CD4-positive, alpha-beta memory T cell (primary cell): Measurements from ENCODE around the gene NRXN3. TPM values are rescaled to one million over a fixed set of nuclear protein-coding genes. Genes with fewer than 3 reads are reported as not detected.

ENCODE experiments used
- CTCF ChIA-PET: fragments of 350-600 bp; sonication (Branson Sonifier 250); formaldehyde crosslinking; loops from one replicate; lab custom pipeline; 2021; ENCODE audit warnings: inconsistent platforms; ENCODE audit not compliant: partially characterized antibody; lab: Charles Lee
- POLR2A ChIA-PET: fragments of 350-600 bp; sonication (Branson Sonifier 250); formaldehyde crosslinking; loops from one replicate; lab custom pipeline; 2021; ENCODE audit not compliant: partially characterized antibody; lab: Charles Lee
- DNase-seq, 5 donors: peaks; one replicate each; pipeline versions ENCODE4 v3.0.0 to v3.0.0-alpha.2; 2020 to 2022; ENCODE audit warnings: mixed read lengths in 1 of 5
- H3K27ac ChIP-seq: one replicate; pipeline ENCODE4 v1.7.0; 2013; ENCODE audit warnings: low read depth, low read length
- H3K27me3 ChIP-seq: 2 replicates; pipeline ENCODE4 v1.7.0; 2013; ENCODE audit warnings: mild to moderate bottlenecking, low read length, moderate library complexity; ENCODE audit not compliant: insufficient read depth
- H3K36me3 ChIP-seq: 2 replicates; pipeline ENCODE4 v1.7.0; 2013; ENCODE audit warnings: mild to moderate bottlenecking, low read length, moderate library complexity; ENCODE audit not compliant: insufficient read depth
- H3K4me1 ChIP-seq: 2 replicates; pipeline ENCODE4 v1.7.0; 2013; ENCODE audit warnings: mild to moderate bottlenecking, low read length, moderate library complexity; ENCODE audit not compliant: insufficient read depth
- H3K4me3 ChIP-seq, 2 donors: one replicate each; pipeline ENCODE4 v1.7.0; 2013; ENCODE audit warnings: low read length in 2 of 2, mild to moderate bottlenecking in 1 of 2
- H3K9me3 ChIP-seq, 2 donors: one replicate each; pipeline ENCODE4 v1.7.0; 2013; ENCODE audit warnings: low read length in 2 of 2, control low read depth in 1 of 2; ENCODE audit not compliant: control insufficient read depth in 1 of 2
- H3K27ac Mint-ChIP-seq, 7 donors: one replicate each; pipeline ENCODE4 v1.8.0; 2020 to 2021; ENCODE audit warnings: mixed read lengths in 7 of 7, mild to moderate bottlenecking in 6 of 7, inconsistent platforms in 3 of 7, moderate library complexity in 3 of 7
- H3K27me3 Mint-ChIP-seq, 2 donors: one replicate each; pipeline ENCODE4 v1.8.0; 2020 to 2021; ENCODE audit warnings: mixed read lengths in 2 of 2
- H3K36me3 Mint-ChIP-seq, 2 donors: one replicate each; pipeline ENCODE4 v1.8.0; 2020 to 2021; ENCODE audit warnings: mixed read lengths in 2 of 2, inconsistent platforms in 1 of 2, mild to moderate bottlenecking in 1 of 2
- H3K4me1 Mint-ChIP-seq, 4 donors: one replicate each; pipeline ENCODE4 v1.8.0; 2020 to 2021; ENCODE audit warnings: mixed read lengths in 4 of 4, mild to moderate bottlenecking in 1 of 4
- H3K4me3 Mint-ChIP-seq, 8 donors: one replicate each; pipeline ENCODE4 v1.8.0; 2020 to 2021; ENCODE audit warnings: mixed read lengths in 8 of 8, mild to moderate bottlenecking in 7 of 8, moderate library complexity in 6 of 8, inconsistent platforms in 3 of 8
- H3K9me3 Mint-ChIP-seq, 8 donors: one replicate each; pipeline ENCODE4 v1.8.0; 2020 to 2021; ENCODE audit warnings: mixed read lengths in 8 of 8, mild to moderate bottlenecking in 5 of 8, inconsistent platforms in 3 of 8, moderate library complexity in 1 of 8
- intact Hi-C: fragments of 100-400 bp; cut with micrococcal nuclease; formaldehyde crosslinking; loops from one replicate; pipeline ENCODE4 v1.15.1; 2023
- polyA plus RNA-seq, 2 donors: library from polyadenylated mRNA; unstranded; fragments of 300-500 nt; fragmentation: Illumina TruSeq; gene quantifications; one replicate each; pipeline ENCODE4 v1.2.3, GENCODE V29; 2021
- total RNA-seq, 2 experiments: library from RNA; stranded (reverse); gene quantifications; one replicate each; pipeline ENCODE4 v1.2.3, GENCODE V29; 2021

NRXN3 gene
- total and polyA plus RNA-seq, 4 experiments from 2014 or later, result not detected

GRCh38 chr14:78508023-78508422 is 337.9 kb downstream of the NRXN3 start:
- no peaks in the 10 kb centered on the region for H3K27me3 ChIP-seq
- H3K27ac ChIP-seq, result no peak overlapping the region
- CTCF ChIA-PET, result no interaction called here
- no peak overlapping the region for H3K27ac Mint-ChIP-seq
- no peak overlapping the region for H3K4me3 Mint-ChIP-seq
- H3K36me3 ChIP-seq, result no peaks in the 10 kb centered on the region
- peaks cover 0 to 2% (median 0%) of the 10 kb centered on the region in 8 donors for H3K9me3 Mint-ChIP-seq
- DNase-seq, result no peak
- POLR2A ChIA-PET, result no interaction called here
- H3K36me3 Mint-ChIP-seq, result no peaks in the 10 kb centered on the region
- no peak overlapping the region for H3K4me3 ChIP-seq
- no peaks in the 10 kb centered on the region for H3K4me1 ChIP-seq
- no peaks in the 10 kb centered on the region for H3K9me3 ChIP-seq
- H3K4me1 Mint-ChIP-seq, result no peaks in the 10 kb centered on the region
- no peaks in the 10 kb centered on the region for H3K27me3 Mint-ChIP-seq
- intact Hi-C loops, result no loop called here

- no peaks in the 10 kb centered on the region for H3K36me3 Mint-ChIP-seq
- no peak overlapping the region for H3K4me3 Mint-ChIP-seq
- Histone ChIP-seq H3K27me3 (no peaks in the 10 kb centered on the region), H3K9me3 (no peaks in the 10 kb centered on the region), H3K27ac (no peak overlapping the region), H3K4me1 (no peaks in the 10 kb centered on the region), H3K36me3 (no peaks in the 10 kb centered on the region), H3K4me3 (no peak overlapping the region)
- H3K27me3 Mint-ChIP-seq, result no peaks in the 10 kb centered on the region
- CTCF ChIA-PET, result no interaction called here
- peaks cover 0 to 4% (median 0%) of the 10 kb centered on the region in 8 donors for H3K9me3 Mint-ChIP-seq
- POLR2A ChIA-PET, result no interaction called here
- H3K4me1 Mint-ChIP-seq, result no peaks in the 10 kb centered on the region
- H3K27ac Mint-ChIP-seq, result no peak overlapping the region
- no peak for DNase-seq
- intact Hi-C loops, result no loop called here
Measured at GRCh38 chr14:78509516-78509915, 339.3 kb downstream of the NRXN3 start.

GRCh38 chr14:78512021-78512420 is 341.8 kb downstream of the NRXN3 start:
- Mint-ChIP-seq H3K9me3 (peaks cover 0 to 4% (median 2%) of the 10 kb centered on the region in 8 donors), H3K27me3 (no peaks in the 10 kb centered on the region), H3K27ac (no peak overlapping the region), H3K4me3 (no peak overlapping the region), H3K36me3 (no peaks in the 10 kb centered on the region), H3K4me1 (no peaks in the 10 kb centered on the region)
- CTCF ChIA-PET, result no interaction called here
- Histone ChIP-seq H3K27ac (no peak overlapping the region), H3K4me3 (no peak overlapping the region), H3K27me3 (no peaks in the 10 kb centered on the region), H3K36me3 (no peaks in the 10 kb centered on the region), H3K4me1 (no peaks in the 10 kb centered on the region), H3K9me3 (no peaks in the 10 kb centered on the region)
- no peak for DNase-seq
- intact Hi-C loops, result no loop called here
- POLR2A ChIA-PET, result no interaction called here

- H3K36me3 ChIP-seq, result no peaks in the 10 kb centered on the region
- no peaks in the 10 kb centered on the region for H3K36me3 Mint-ChIP-seq
- no peak overlapping the region for H3K4me3 Mint-ChIP-seq
- ChIA-PET POLR2A (no interaction called here), CTCF (no interaction called here)
- no peaks in the 10 kb centered on the region for H3K9me3 ChIP-seq
- H3K27ac Mint-ChIP-seq, result no peak overlapping the region
- no peaks in the 10 kb centered on the region for H3K27me3 ChIP-seq
- H3K4me1 Mint-ChIP-seq, result no peaks in the 10 kb centered on the region
- no peak overlapping the region for H3K4me3 ChIP-seq
- H3K27ac ChIP-seq, result no peak overlapping the region
- H3K9me3 Mint-ChIP-seq, result peaks cover 0 to 11% (median 2%) of the 10 kb centered on the region in 8 donors
- H3K27me3 Mint-ChIP-seq, result peaks cover 0 to 1% of the 10 kb centered on the region in 2 donors
- intact Hi-C loops, result no loop called here
- DNase-seq, result peak in 1 of 5 donors; percentile 1
- H3K4me1 ChIP-seq, result no peaks in the 10 kb centered on the region
Measured at GRCh38 chr14:78519863-78520262, 349.7 kb downstream of the NRXN3 start.

- peaks cover 0 to 1% of the 10 kb centered on the region in 2 donors for H3K27me3 Mint-ChIP-seq
- DNase-seq, result no peak
- no peak overlapping the region for H3K27ac ChIP-seq
- intact Hi-C loops, result no loop called here
- no peak overlapping the region for H3K4me3 ChIP-seq
- no peaks in the 10 kb centered on the region for H3K9me3 ChIP-seq
- no peak overlapping the region for H3K27ac Mint-ChIP-seq
- no peaks in the 10 kb centered on the region for H3K4me1 ChIP-seq
- H3K4me3 Mint-ChIP-seq, result no peak overlapping the region
- no peaks in the 10 kb centered on the region for H3K4me1 Mint-ChIP-seq
- H3K27me3 ChIP-seq, result no peaks in the 10 kb centered on the region
- CTCF ChIA-PET, result no interaction called here
- no peaks in the 10 kb centered on the region for H3K36me3 Mint-ChIP-seq
- H3K9me3 Mint-ChIP-seq, result peaks cover 0 to 11% (median 2%) of the 10 kb centered on the region in 8 donors
- POLR2A ChIA-PET, result no interaction called here
- H3K36me3 ChIP-seq, result no peaks in the 10 kb centered on the region
Measured at GRCh38 chr14:78524196-78524595, 354.0 kb downstream of the NRXN3 start.

GRCh38 chr14:78524766-78525165 is 354.6 kb downstream of the NRXN3 start:
- ChIA-PET POLR2A (no interaction called here), CTCF (no interaction called here)
- no peak overlapping the region for H3K27ac Mint-ChIP-seq
- no peak overlapping the region for H3K4me3 Mint-ChIP-seq
- no peaks in the 10 kb centered on the region for H3K4me1 Mint-ChIP-seq
- H3K9me3 Mint-ChIP-seq, result peaks cover 2 to 11% (median 2%) of the 10 kb centered on the region in 8 donors
- peaks cover 0 to 1% of the 10 kb centered on the region in 2 donors for H3K27me3 Mint-ChIP-seq
- no peaks in the 10 kb centered on the region for H3K36me3 Mint-ChIP-seq
- Histone ChIP-seq H3K4me3 (no peak overlapping the region), H3K9me3 (no peaks in the 10 kb centered on the region), H3K36me3 (no peaks in the 10 kb centered on the region), H3K27ac (no peak overlapping the region), H3K4me1 (no peaks in the 10 kb centered on the region), H3K27me3 (no peaks in the 10 kb centered on the region)
- no peak for DNase-seq
- intact Hi-C loops, result no loop called here

GRCh38 chr14:78530078-78530477 is 359.9 kb downstream of the NRXN3 start:
- CTCF ChIA-PET, result no interaction called here
- Mint-ChIP-seq H3K36me3 (no peaks in the 10 kb centered on the region), H3K4me3 (no peak overlapping the region), H3K27ac (no peak overlapping the region), H3K9me3 (peaks cover 2 to 19% (median 8%) of the 10 kb centered on the region in 8 donors), H3K4me1 (no peaks in the 10 kb centered on the region), H3K27me3 (no peaks in the 10 kb centered on the region)
- Histone ChIP-seq H3K9me3 (no peaks in the 10 kb centered on the region), H3K36me3 (no peaks in the 10 kb centered on the region), H3K4me1 (no peaks in the 10 kb centered on the region), H3K4me3 (no peak overlapping the region), H3K27me3 (no peaks in the 10 kb centered on the region), H3K27ac (no peak overlapping the region)
- POLR2A ChIA-PET, result no interaction called here
- DNase-seq, result no peak
- intact Hi-C loops, result no loop called here

GRCh38 chr14:78534141-78534540 is 364.0 kb downstream of the NRXN3 start:
- Histone ChIP-seq H3K4me1 (no peaks in the 10 kb centered on the region), H3K27me3 (no peaks in the 10 kb centered on the region), H3K27ac (no peak overlapping the region), H3K9me3 (no peaks in the 10 kb centered on the region), H3K36me3 (no peaks in the 10 kb centered on the region), H3K4me3 (no peak overlapping the region)
- DNase-seq, result no peak
- Mint-ChIP-seq H3K36me3 (no peaks in the 10 kb centered on the region), H3K27ac (no peak overlapping the region), H3K9me3 (peaks cover 2 to 35% (median 16%) of the 10 kb centered on the region in 8 donors), H3K4me1 (no peaks in the 10 kb centered on the region), H3K4me3 (no peak overlapping the region), H3K27me3 (no peaks in the 10 kb centered on the region)
- POLR2A ChIA-PET, result no interaction called here
- CTCF ChIA-PET, result no interaction called here
- intact Hi-C loops, result no loop called here
